Rectal smooth muscle tissue (tissue), 1 donor: Measurements from ENCODE around the gene MRPS27.

ENCODE experiments used
- H3K27ac ChIP-seq: one replicate; pipeline ENCODE4 v1.7.0; 2013; ENCODE audit warnings: low read depth, low read length, inconsistent platforms
- H3K27me3 ChIP-seq: one replicate; pipeline ENCODE4 v1.7.0; 2013; ENCODE audit warnings: low read length; ENCODE audit not compliant: control insufficient read depth, insufficient read depth
- H3K36me3 ChIP-seq: one replicate; pipeline ENCODE4 v1.7.0; 2013; ENCODE audit warnings: low read length; ENCODE audit not compliant: control insufficient read depth, insufficient read depth
- H3K4me1 ChIP-seq: one replicate; pipeline ENCODE4 v1.7.0; 2013; ENCODE audit warnings: low read length; ENCODE audit not compliant: control insufficient read depth, insufficient read depth
- H3K4me3 ChIP-seq: one replicate; pipeline ENCODE4 v1.7.0; 2013; ENCODE audit warnings: low read length
- H3K9ac ChIP-seq: one replicate; pipeline ENCODE4 v1.7.0; 2013; ENCODE audit warnings: low read length

MRPS27 gene

DNA sequence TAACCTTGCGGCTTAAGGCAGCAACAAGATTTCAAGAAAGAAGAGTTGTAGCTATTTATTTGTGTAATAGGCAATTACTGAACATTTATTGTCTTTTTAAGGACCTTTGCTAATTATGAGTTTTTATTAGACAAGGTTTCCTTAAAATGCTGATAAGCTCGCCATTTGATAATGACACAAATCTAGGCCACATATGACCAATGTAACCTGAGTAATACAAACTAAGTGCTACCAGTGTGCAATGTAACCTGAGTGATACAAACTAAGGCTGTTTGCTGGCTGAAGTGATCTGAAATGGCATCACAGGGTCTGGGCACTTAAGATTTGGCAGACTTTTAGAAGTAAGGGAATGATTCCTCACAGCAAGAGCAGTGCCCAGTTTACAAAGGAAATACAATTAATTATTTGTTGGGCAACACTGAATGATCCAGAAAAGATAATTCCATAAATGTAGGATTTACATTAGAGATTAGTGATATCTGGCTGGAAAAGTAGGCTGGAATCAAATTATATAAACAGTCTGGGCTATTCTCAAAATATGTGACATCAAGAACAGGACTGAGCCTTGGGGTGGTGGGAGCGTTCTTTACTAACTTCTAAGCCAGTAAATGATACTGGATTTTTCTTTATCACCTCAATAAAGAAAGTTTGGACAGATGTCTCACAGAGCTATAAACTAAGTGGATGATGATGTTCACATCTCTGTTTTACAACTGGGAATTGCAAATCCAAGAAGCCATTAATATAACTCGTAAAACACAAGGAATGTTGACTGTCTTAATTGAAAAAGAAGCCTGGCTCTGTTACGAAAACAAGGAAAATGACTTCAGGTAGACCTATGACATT is 54.8 kb downstream of the MRPS27 start:
- Histone ChIP-seq H3K4me1 (peaks cover 8% of the 10 kb centered on the region), H3K27me3 (no peaks in the 10 kb centered on the region), H3K36me3 (no peaks in the 10 kb centered on the region), H3K4me3 (no peak overlapping the region), H3K27ac (peak overlapping the region; percentile 43), H3K9ac (no peak overlapping the region)

DNA sequence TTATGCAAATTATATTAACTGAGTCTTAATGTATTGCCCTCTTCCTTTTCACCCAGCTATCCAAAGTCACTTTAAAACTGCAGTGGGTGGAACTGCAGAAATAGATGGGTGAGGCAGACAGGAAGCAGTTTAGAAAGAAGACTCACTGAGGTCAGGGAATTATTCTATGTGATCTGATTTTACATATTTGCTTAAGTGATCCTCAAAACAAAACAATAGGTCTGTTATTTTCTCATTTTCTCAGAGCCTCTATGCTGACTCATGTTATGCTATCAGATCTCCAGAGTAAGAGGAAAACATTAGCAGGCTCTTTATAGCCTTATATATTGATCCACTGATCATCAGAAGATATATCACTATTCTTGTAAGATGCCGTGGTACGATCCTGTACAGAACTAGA is 63.5 kb downstream of the MRPS27 start:
- Histone ChIP-seq H3K4me3 (no peak overlapping the region), H3K27ac (no peak overlapping the region), H3K4me1 (peaks cover 2% of the 10 kb centered on the region), H3K27me3 (no peaks in the 10 kb centered on the region), H3K9ac (no peak overlapping the region), H3K36me3 (no peaks in the 10 kb centered on the region)

- H3K36me3 ChIP-seq: no peaks in the 10 kb centered on the region
- no peak overlapping the region for H3K27ac ChIP-seq
Measured at GRCh38 chr5:72255670-72256069, 64.4 kb downstream of the MRPS27 start.

GRCh38 chr5:72255237-72255636 is 64.8 kb downstream of the MRPS27 start:
- peaks cover 2% of the 10 kb centered on the region for H3K4me1 ChIP-seq
- H3K27me3 ChIP-seq: no peaks in the 10 kb centered on the region
- H3K4me3 ChIP-seq: no peak overlapping the region

More at GRCh38 chr5:72255670-72256069, 64.4 kb downstream of the MRPS27 start:
- H3K27me3 ChIP-seq: no peaks in the 10 kb centered on the region
- no peak overlapping the region for H3K4me3 ChIP-seq
- no peak overlapping the region for H3K9ac ChIP-seq
- peaks cover 2% of the 10 kb centered on the region for H3K4me1 ChIP-seq

GRCh38 chr5:72252574-72253155 is 67.4 kb downstream of the MRPS27 start:
- no peak overlapping the region for H3K4me3 ChIP-seq
- no peak overlapping the region for H3K27ac ChIP-seq

More at GRCh38 chr5:72255237-72255636, 64.8 kb downstream of the MRPS27 start:
- Histone ChIP-seq H3K9ac (no peak overlapping the region), H3K27ac (no peak overlapping the region), H3K36me3 (no peaks in the 10 kb centered on the region)

DNA sequence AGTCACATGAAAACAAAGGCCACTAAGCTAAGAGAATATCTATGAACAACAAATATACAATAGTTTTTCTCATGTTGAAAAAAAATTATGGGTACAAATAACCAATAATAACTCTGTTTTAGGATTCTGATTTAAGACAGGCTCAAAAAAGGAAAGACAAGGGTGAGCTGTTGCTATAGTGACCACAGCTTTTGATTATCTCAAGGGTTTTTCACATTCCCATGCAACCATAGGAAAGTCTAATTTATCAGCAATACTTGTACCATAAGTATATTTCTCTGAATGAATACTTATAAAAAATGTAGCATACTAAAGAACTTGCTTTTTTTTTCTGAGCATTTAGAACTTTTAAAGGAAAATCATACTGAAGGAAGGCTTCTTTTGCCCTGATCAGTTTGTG is 68.0 kb downstream of the MRPS27 start:
- no peak overlapping the region for H3K27ac ChIP-seq
- H3K9ac ChIP-seq: no peak overlapping the region
- H3K36me3 ChIP-seq: no peaks in the 10 kb centered on the region
- no peaks in the 10 kb centered on the region for H3K27me3 ChIP-seq
- H3K4me3 ChIP-seq: no peak overlapping the region
- peaks cover 15% of the 10 kb centered on the region for H3K4me1 ChIP-seq

More at GRCh38 chr5:72252574-72253155, 67.4 kb downstream of the MRPS27 start:
- Histone ChIP-seq H3K27me3 (no peaks in the 10 kb centered on the region), H3K36me3 (no peaks in the 10 kb centered on the region), H3K9ac (no peak overlapping the region), H3K4me1 (peaks cover 11% of the 10 kb centered on the region)

DNA sequence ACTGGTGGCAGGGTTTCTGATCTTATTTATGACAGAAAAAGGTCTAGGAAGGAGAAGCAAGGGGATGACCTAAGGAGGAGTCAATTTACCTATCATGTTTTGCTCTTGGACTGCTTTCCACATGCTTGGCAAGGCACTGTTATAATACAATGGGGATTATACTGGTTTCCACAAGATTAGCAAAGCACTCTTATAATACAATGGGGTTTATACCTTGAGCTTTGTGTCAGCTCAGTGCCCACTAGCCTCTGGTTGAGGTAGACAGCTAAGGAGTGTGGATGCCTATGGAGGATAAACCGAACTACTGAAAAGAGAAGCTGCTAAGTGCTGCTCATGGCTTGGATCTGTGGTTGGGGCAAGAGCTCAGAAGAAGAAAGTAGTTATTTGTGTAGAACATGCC is 68.7 kb downstream of the MRPS27 start:
- Histone ChIP-seq H3K27ac (no peak overlapping the region), H3K4me1 (peaks cover 21% of the 10 kb centered on the region), H3K9ac (no peak overlapping the region), H3K27me3 (no peaks in the 10 kb centered on the region), H3K36me3 (no peaks in the 10 kb centered on the region), H3K4me3 (no peak overlapping the region)

DNA sequence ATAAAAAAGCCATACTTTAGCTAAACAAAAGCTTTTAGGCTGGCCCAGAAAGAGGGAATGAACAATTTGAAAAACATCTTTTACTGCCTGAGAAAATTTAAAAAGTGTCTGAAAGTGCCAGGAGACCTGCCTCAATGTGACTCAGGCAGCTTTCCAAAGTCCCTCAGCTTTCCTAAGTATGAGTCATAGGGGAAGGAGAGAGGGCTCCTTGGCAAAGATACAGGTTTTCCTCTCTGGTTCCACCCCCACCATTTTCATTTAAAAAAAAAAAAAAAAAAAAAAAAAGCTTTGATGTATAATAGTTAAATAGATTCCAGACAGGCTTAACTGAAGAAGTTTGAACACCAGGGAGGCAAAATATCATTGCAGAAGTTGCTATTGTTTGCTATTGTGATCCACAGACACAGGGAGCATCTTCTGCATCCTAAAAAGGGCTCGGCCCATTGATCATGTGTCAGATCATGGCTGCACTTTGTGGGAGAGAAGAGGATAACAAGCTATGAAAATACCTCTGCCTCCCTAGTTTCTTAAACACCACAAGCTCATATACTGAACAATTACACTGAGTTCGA is 71.5 kb downstream of the MRPS27 start:
- Histone ChIP-seq H3K36me3 (no peaks in the 10 kb centered on the region), H3K9ac (no peak overlapping the region), H3K4me3 (no peak overlapping the region), H3K27ac (no peak overlapping the region), H3K27me3 (no peaks in the 10 kb centered on the region), H3K4me1 (peaks cover 36% of the 10 kb centered on the region)

DNA sequence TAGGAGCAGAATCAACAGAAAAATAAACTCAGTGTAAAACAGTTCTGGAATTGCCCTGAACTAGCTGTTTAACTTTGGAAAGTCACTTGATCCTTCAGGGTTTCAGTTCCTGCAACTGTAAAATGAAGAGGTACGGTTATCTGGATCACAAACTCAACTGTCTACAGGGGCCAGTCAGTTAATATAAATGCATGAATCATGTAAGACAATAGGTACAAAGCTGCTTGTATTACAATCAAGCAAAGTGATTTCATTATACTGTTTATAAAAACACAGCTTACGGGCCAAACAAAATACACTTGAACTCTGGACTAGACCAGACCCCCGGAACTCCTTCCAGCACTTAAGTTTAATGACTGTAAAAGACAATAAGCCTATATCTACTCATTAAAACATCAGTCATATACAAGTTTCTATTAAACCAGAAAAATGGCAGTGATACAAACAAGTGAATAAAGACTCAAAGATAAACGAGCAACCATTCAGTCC is 73.0 kb downstream of the MRPS27 start:
- peaks cover 33% of the 10 kb centered on the region for H3K4me1 ChIP-seq

DNA sequence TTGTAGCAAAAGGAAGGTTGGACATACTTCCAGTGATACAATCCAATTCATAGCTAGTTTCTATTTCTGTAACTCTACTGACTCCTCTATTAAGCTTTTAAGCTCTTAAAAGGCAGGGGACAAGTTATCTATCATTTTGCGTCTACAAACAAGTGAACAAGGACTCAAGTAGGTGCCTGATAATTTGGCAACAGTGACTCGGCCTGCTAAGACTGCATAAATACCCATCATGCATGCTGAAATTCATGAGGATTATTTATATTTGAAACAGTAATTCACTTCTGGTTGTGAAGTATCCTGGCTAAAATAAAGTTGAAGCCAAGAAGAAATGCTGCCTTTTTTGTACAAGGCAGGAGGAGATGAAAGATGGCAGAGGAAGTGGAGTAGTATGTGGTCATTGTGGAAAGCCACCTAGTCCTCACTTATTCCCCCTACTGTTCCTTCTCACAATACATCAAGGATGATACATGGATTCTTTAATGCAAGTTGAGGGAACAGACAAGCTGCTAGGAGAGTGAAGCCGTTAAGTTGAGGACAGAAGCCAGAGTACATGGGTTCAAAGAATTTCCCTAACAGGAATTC is 74.0 kb downstream of the MRPS27 start:
- no peaks in the 10 kb centered on the region for H3K36me3 ChIP-seq
- no peaks in the 10 kb centered on the region for H3K27me3 ChIP-seq
- peak overlapping the region; percentile 71 for H3K27ac ChIP-seq
- peaks cover 33% of the 10 kb centered on the region for H3K4me1 ChIP-seq
- H3K4me3 ChIP-seq: no peak overlapping the region
- no peak overlapping the region for H3K9ac ChIP-seq

More for the DNA sequence above, 73.0 kb downstream of the MRPS27 start:
- Histone ChIP-seq H3K9ac (no peak overlapping the region), H3K27ac (peak overlapping the region; percentile 71), H3K27me3 (no peaks in the 10 kb centered on the region), H3K36me3 (no peaks in the 10 kb centered on the region), H3K4me3 (no peak overlapping the region)

DNA sequence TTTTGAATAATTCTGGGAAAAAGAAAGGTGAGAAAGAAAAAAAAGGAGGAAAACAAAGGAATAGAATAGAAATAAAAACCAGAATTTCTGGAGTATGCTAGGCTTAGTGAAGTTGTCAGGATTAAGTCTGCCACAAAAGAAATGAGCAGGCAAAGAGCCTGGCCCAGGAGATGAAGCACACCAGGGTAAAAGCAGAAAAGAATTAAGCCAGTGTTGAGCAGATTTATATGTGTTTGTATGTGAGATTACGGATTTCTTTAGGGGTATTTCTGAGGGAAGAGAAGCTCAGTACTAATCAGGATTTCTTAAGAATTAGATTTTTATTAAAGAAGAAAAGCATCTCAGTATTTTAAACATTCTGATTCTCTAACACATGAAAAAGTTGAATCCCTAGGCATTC is 74.5 kb downstream of the MRPS27 start:
- no peaks in the 10 kb centered on the region for H3K27me3 ChIP-seq
- H3K36me3 ChIP-seq: no peaks in the 10 kb centered on the region
- H3K27ac ChIP-seq: peak overlapping the region; percentile 71
- H3K4me1 ChIP-seq: peaks cover 33% of the 10 kb centered on the region
- no peak overlapping the region for H3K4me3 ChIP-seq
- no peak overlapping the region for H3K9ac ChIP-seq

- Histone ChIP-seq H3K9ac (no peak overlapping the region), H3K4me3 (no peak overlapping the region), H3K27ac (peak overlapping the region; percentile 26), H3K4me1 (peaks cover 33% of the 10 kb centered on the region), H3K36me3 (no peaks in the 10 kb centered on the region), H3K27me3 (no peaks in the 10 kb centered on the region)
Measured at GRCh38 chr5:72244862-72245371, 75.1 kb downstream of the MRPS27 start.
